Fibroblast of skin of abdomen (primary cell): ENCODE measurements around the gene MYL1.

ENCODE experiments used
- DNase-seq: peaks from one replicate; pipeline ENCODE4 v3.0.0-alpha.2; 2013

MYL1 gene

GRCh38 chr2:210264282-210264681 lies 50.7 kb downstream of the MYL1 start:
- DNase-seq: no peak

- no peak for DNase-seq
These were observed 51.1 kb downstream of the MYL1 start for GRCh38 chr2:210263841-210264240.

GRCh38 chr2:210262036-210262435 lies 52.9 kb downstream of the MYL1 start:
- DNase-seq: no peak

GRCh38 chr2:210259687-210260086 lies 55.3 kb downstream of the MYL1 start:
- DNase-seq: no peak

- no peak for DNase-seq
These were observed 62.0 kb downstream of the MYL1 start for GRCh38 chr2:210252699-210253606.

GRCh38 chr2:210250622-210251021 lies 64.4 kb downstream of the MYL1 start:
- DNase-seq: no peak
